HG03575 (cell line): ENCODE results near the gene MTHFS.
"Not testable (repeated sequence)": the region's sequence is repeated elsewhere in the genome, so short reads cannot be mapped to it uniquely, and the experiment has no call there.

Experiments used
- ATAC-seq: cut with Tn5 transposase; IDR thresholded peaks from one replicate; pipeline ENCODE4 v1.9.1; 2021; ENCODE audit not compliant: unreplicated experiment, insufficient number of reproducible peaks, low FRiP score; ENCODE audit errors: extremely low read depth

MTHFS gene

GRCh38 chr15:79918278-79918677 is 21.5 kb upstream of the MTHFS start:
- ATAC-seq, result no peak

GRCh38 chr15:79916502-79917132 is 19.8 kb upstream of the MTHFS start:
- no peak for ATAC-seq

GRCh38 chr15:79915776-79916501 is 19.1 kb upstream of the MTHFS start:
- ATAC-seq, result not testable (repeated sequence)

- ATAC-seq, result no peak
Measured at GRCh38 chr15:79914728-79915127, 17.9 kb upstream of the MTHFS start.

GRCh38 chr15:79909556-79910335 is 12.9 kb upstream of the MTHFS start:
- ATAC-seq, result not testable (repeated sequence)

- ATAC-seq, result no peak
Measured at GRCh38 chr15:79904271-79904670, 7.5 kb upstream of the MTHFS start.

- ATAC-seq, result no peak
Measured at GRCh38 chr15:79903626-79904025, 6.8 kb upstream of the MTHFS start.

- no peak for ATAC-seq
Measured at GRCh38 chr15:79903144-79903543, 6.3 kb upstream of the MTHFS start.

GRCh38 chr15:79901958-79902357 is 5.1 kb upstream of the MTHFS start:
- no peak for ATAC-seq

- ATAC-seq, result not testable (repeated sequence)
Measured at GRCh38 chr15:79900818-79901378, 4.1 kb upstream of the MTHFS start.

GRCh38 chr15:79900087-79900486 is 3.3 kb upstream of the MTHFS start:
- ATAC-seq, result no peak

- not testable (repeated sequence) for ATAC-seq
Measured at GRCh38 chr15:79898786-79899185, 2.0 kb upstream of the MTHFS start.

GRCh38 chr15:79898369-79898768 is 1.6 kb upstream of the MTHFS start:
- no peak for ATAC-seq

GRCh38 chr15:79897701-79898113 is 893 bp upstream of the MTHFS start:
- no peak for ATAC-seq

GRCh38 chr15:79897380-79897678 is 515 bp upstream of the MTHFS start:
- ATAC-seq, result no peak

GRCh38 chr15:79896131-79896633 is 632 bp downstream of the MTHFS start:
- ATAC-seq, result no peak

GRCh38 chr15:79887054-79887930 is 9.5 kb downstream of the MTHFS start:
- no peak for ATAC-seq

- ATAC-seq, result no peak
Measured at GRCh38 chr15:79886124-79886523, 10.7 kb downstream of the MTHFS start.

- no peak for ATAC-seq
Measured at GRCh38 chr15:79884204-79884596, 12.6 kb downstream of the MTHFS start.
